Stimulated activated naive CD8-positive, alpha-beta T cell treated with anti-CD3 and anti-CD28 coated beads, Interleukin-15, Interleukin-2, amounts not matched to agents 100 ng/mL and 50 ng/mL, for 24 hours (primary cell): ENCODE data around the gene C2orf81.
"Not testable (repeated sequence)": the region's sequence is repeated elsewhere in the genome, so short reads cannot be mapped to it uniquely, and the experiment has no call there.

Experiments
- H3K27ac Mint-ChIP-seq: one replicate; pipeline ENCODE4 v1.8.0; 2021; ENCODE audit warnings: mild to moderate bottlenecking, mixed read lengths
- H3K27me3 Mint-ChIP-seq: one replicate; pipeline ENCODE4 v1.8.0; 2021; ENCODE audit warnings: mixed read lengths
- H3K36me3 Mint-ChIP-seq: one replicate; pipeline ENCODE4 v1.8.0; 2021; ENCODE audit warnings: low read depth, mixed read lengths
- H3K4me1 Mint-ChIP-seq: one replicate; pipeline ENCODE4 v1.8.0; 2021; ENCODE audit warnings: low read depth, mixed read lengths
- H3K4me3 Mint-ChIP-seq: one replicate; pipeline ENCODE4 v1.8.0; 2021; ENCODE audit warnings: mild to moderate bottlenecking, mixed read lengths
- H3K9me3 Mint-ChIP-seq: one replicate; pipeline ENCODE4 v1.8.0; 2021; ENCODE audit warnings: mixed read lengths

The C2orf81 gene

GRCh38 chr2:74436111-74436805 is 14.8 kb upstream of the C2orf81 start:
- Mint-ChIP-seq H3K36me3 (no peaks in the 10 kb centered on the region), H3K27me3 (peaks cover 9% of the 10 kb centered on the region), H3K4me3 (no peak overlapping the region), H3K9me3 (no peaks in the 10 kb centered on the region), H3K27ac (no peak overlapping the region), H3K4me1 (peaks cover 21% of the 10 kb centered on the region)

DNA sequence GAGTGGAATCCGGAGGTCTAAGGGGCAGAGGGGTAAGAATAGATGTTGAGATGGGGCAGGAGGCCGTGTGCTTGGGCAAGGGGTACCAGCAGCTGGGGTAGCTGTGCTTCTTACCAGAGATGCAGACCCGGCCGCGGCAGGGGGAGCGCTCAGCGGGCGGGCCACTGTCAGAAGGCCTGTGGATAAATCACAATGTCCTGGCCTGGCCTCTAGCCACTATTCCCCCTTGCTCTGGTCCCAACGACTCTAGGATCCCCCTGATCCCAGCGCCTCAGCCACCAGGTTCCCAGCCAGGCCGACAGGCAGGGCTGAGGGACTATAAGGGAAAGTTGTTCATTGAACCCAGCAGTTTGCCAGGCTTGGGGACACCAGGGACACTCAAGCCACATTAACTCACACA is 9.1 kb upstream of the C2orf81 start:
- H3K36me3 Mint-ChIP-seq: peaks cover 9% of the 10 kb centered on the region
- no peaks in the 10 kb centered on the region for H3K9me3 Mint-ChIP-seq
- no peaks in the 10 kb centered on the region for H3K4me1 Mint-ChIP-seq
- H3K4me3 Mint-ChIP-seq: no peak overlapping the region
- no peak overlapping the region for H3K27ac Mint-ChIP-seq
- no peaks in the 10 kb centered on the region for H3K27me3 Mint-ChIP-seq

- Mint-ChIP-seq H3K4me3 (no peak overlapping the region), H3K9me3 (no peaks in the 10 kb centered on the region), H3K27ac (no peak overlapping the region), H3K4me1 (no peaks in the 10 kb centered on the region), H3K27me3 (no peaks in the 10 kb centered on the region), H3K36me3 (peaks cover 14% of the 10 kb centered on the region)
Observed at GRCh38 chr2:74429487-74430451, 8.3 kb upstream of the C2orf81 start.

DNA sequence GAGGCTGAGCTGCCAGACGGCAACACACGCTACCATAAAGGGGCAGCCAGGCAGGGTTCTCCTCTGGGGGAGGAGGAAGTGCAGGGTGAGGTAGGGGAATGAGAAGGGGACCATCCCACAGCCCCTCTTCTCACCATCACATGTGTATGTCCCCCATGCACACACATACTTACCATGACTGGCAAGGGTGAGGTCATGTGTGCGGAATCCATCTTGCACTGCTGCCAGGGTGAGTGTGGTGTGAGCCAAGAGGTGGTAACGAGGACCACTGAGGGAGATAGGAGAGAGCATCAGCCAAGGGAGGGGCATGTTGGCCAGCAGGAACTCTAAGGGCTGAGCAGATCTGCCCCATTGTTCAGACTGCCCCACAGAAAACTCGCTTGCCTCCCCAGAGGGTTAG is 7.3 kb upstream of the C2orf81 start:
- Mint-ChIP-seq H3K9me3 (no peaks in the 10 kb centered on the region), H3K4me3 (no peak overlapping the region), H3K36me3 (peaks cover 16% of the 10 kb centered on the region), H3K4me1 (no peaks in the 10 kb centered on the region), H3K27me3 (no peaks in the 10 kb centered on the region), H3K27ac (no peak overlapping the region)

DNA sequence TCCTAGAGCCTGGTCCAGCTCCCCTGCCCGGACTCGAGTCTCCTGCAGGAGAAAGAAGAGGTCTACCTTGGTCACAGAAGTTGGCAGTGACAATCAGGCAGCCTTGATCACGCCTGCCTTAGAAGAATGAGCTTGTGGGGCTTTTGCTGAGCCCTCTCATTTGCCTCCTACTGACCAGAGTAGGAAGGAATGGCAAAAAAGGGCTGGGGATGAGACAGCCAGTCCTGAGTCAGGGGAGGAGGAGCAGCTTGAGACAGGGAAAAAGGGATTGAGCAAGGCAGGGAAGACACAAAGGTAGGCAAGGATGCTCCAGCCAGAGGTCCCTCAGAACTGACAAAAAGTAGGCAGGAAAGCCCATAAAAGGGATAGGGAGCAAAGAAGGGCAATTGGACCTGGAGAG is 6.1 kb upstream of the C2orf81 start:
- Mint-ChIP-seq H3K27ac (no peak overlapping the region), H3K4me3 (no peak overlapping the region), H3K36me3 (peaks cover 16% of the 10 kb centered on the region), H3K9me3 (no peaks in the 10 kb centered on the region), H3K4me1 (peaks cover 5% of the 10 kb centered on the region), H3K27me3 (no peaks in the 10 kb centered on the region)

DNA sequence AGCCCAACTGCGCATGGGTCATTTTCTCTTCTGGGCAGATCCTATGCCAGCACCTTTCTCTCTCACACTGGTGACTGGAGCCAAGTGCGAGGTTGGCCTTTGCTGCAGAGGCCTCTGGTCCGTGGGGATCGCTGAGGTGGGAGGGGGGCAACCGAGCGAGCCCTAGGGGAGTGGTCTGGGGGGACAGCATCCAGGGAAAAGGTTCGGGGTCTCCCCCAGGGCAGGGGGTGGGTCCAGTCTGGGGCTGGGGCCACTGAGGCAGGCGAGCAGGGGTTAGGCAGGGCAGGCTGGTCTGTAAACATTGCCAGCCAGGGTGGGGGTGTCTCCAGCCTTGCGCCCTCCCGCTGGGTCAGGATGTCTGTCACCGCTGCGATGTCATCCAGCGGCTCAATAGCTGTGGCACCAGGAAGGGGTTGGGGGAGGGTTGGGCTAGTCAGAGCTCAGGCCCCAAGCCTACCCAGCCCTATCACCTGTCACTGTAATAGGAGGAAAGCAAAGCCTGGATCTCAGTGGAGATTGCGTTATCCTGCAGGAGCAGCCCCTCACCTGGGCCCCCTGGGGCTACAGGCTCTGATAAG is 4.9 kb upstream of the C2orf81 start:
- peaks cover 16% of the 10 kb centered on the region for H3K36me3 Mint-ChIP-seq
- H3K4me1 Mint-ChIP-seq: peaks cover 10% of the 10 kb centered on the region
- H3K27me3 Mint-ChIP-seq: no peaks in the 10 kb centered on the region
- H3K9me3 Mint-ChIP-seq: no peaks in the 10 kb centered on the region
- H3K27ac Mint-ChIP-seq: no peak overlapping the region
- no peak overlapping the region for H3K4me3 Mint-ChIP-seq

DNA sequence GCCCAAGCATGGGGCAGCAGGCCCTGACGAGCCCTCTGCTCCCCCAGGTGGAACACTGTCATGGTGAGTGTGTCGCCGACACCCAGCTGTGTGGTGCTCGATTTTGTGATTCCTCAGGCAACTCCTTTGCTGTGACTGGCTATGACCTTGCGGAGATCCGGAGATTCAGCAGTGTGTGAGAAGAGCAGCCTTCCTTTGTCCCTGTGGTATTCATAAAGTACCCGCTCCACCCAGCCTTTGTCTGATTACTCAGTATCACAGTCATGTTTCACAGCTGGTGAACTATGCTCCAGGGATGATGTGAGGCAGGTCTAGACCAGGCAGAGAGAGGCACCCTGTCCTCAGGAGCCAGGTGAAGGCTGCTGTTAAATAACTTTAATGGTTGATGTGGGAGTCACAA is 4.1 kb upstream of the C2orf81 start:
- Mint-ChIP-seq H3K4me1 (peaks cover 16% of the 10 kb centered on the region), H3K36me3 (peaks cover 16% of the 10 kb centered on the region), H3K9me3 (no peaks in the 10 kb centered on the region), H3K27me3 (no peaks in the 10 kb centered on the region), H3K4me3 (no peak overlapping the region), H3K27ac (no peak overlapping the region)

GRCh38 chr2:74424995-74425406 is 3.6 kb upstream of the C2orf81 start:
- H3K4me1 Mint-ChIP-seq: peaks cover 21% of the 10 kb centered on the region
- H3K9me3 Mint-ChIP-seq: no peaks in the 10 kb centered on the region
- no peak overlapping the region for H3K4me3 Mint-ChIP-seq
- H3K27me3 Mint-ChIP-seq: no peaks in the 10 kb centered on the region
- peaks cover 16% of the 10 kb centered on the region for H3K36me3 Mint-ChIP-seq
- H3K27ac Mint-ChIP-seq: no peak overlapping the region

DNA sequence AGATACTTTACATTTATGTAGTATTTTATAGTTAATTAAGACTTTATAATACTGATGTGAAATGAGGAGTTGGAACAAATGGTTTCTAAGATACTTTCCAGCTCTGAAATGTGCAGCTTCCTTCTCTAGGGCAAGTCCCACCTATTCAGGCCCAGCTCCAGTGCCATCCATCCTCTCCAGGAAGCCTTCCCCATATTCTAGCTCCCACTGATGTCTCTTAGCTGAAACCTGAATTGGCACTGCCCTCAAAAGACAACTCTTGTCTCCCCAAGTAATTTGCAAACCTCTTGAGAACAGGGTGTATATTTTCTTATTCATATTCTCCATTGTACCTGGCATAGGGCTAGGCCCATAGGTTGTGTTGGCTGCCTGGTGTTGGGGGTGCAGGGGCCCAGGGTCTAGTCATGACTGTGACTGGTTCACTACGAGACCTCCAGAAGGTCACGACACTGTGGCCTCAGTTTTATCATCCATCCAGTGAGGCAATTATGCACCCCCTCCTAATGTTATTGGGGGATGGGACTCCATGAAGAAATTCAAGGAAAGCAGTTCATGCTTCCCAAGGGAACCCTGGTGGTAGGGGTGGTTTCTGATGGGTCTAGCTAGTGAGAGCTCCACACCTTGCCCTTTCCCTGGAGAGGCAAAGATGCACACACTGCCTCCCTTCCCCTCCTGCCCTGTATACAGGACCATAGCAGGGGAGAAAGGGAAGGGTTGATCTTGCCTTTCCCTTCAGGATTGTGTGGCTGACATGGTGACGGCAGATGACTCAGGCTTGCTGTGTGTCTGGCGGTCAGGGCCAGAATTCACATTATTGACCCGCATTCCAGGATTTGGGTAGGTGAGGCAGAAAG is 2.9 kb upstream of the C2orf81 start:
- H3K4me3 Mint-ChIP-seq: no peak overlapping the region
- H3K27me3 Mint-ChIP-seq: no peaks in the 10 kb centered on the region
- H3K27ac Mint-ChIP-seq: no peak overlapping the region
- H3K36me3 Mint-ChIP-seq: peaks cover 16% of the 10 kb centered on the region
- peaks cover 24% of the 10 kb centered on the region for H3K4me1 Mint-ChIP-seq
- H3K9me3 Mint-ChIP-seq: no peaks in the 10 kb centered on the region

- Mint-ChIP-seq H3K4me3 (peak overlapping the region; percentile 92), H3K27ac (no peak overlapping the region), H3K4me1 (peaks cover 24% of the 10 kb centered on the region), H3K9me3 (no peaks in the 10 kb centered on the region), H3K36me3 (peaks cover 16% of the 10 kb centered on the region), H3K27me3 (no peaks in the 10 kb centered on the region)
Observed at GRCh38 chr2:74423231-74424095, 2.0 kb upstream of the C2orf81 start.

GRCh38 chr2:74420443-74421103 is 846 bp downstream of the C2orf81 start:
- H3K4me1 Mint-ChIP-seq: peaks cover 30% of the 10 kb centered on the region
- peak overlapping the region; percentile 92 for H3K4me3 Mint-ChIP-seq
- not testable (repeated sequence) for H3K27me3 Mint-ChIP-seq, H3K9me3 Mint-ChIP-seq, H3K36me3 Mint-ChIP-seq
- H3K27ac Mint-ChIP-seq: peak overlapping the region; percentile 90

DNA sequence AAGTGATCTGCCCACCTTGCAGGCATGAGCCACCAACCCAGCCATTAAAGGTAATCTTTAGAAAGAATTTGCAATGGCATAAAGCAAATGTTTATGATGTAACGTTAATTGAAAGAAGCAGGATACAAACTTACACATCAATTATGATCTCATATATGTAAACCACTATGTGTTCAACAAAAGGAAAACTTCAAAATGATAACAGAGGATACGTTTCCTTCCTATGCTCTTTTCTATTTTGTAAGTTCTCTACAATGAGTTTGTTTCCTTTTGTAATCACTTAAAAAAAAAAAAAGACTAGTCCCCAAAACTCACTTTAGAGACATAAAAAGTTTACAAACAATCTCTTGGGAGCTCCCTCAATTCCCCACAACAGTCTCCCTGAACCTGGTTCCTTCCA is 1.4 kb downstream of the C2orf81 start:
- Mint-ChIP-seq H3K27ac (peak overlapping the region; percentile 70), H3K27me3 (no peaks in the 10 kb centered on the region), H3K4me1 (peaks cover 33% of the 10 kb centered on the region)

DNA sequence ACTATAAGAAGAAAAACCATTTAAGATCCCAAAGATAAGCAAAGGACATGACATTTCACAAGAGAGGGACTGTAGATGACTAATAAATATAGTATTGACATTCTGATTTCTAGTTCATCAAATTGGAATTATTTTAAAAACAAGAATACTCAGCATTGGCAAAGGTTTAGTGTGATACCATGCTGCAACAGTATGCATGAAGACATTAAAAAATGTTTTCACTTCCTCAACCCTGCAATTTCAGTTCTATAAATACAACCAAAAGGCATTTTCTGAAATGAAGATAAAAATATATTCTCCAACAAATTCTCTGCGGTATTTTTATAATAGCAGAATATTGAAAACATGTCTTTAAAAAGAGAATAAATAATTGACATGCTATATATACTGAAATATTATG is 2.1 kb downstream of the C2orf81 start:
- no peak overlapping the region for H3K27ac Mint-ChIP-seq
- H3K9me3 Mint-ChIP-seq: no peaks in the 10 kb centered on the region

More for the DNA sequence above, 1.4 kb downstream of the C2orf81 start:
- no peaks in the 10 kb centered on the region for H3K9me3 Mint-ChIP-seq
- H3K4me3 Mint-ChIP-seq: peak overlapping the region; percentile 60
- H3K36me3 Mint-ChIP-seq: peaks cover 4% of the 10 kb centered on the region

More for the DNA sequence above, 2.1 kb downstream of the C2orf81 start:
- Mint-ChIP-seq H3K4me1 (peaks cover 37% of the 10 kb centered on the region), H3K27me3 (no peaks in the 10 kb centered on the region), H3K4me3 (no peak overlapping the region), H3K36me3 (no peaks in the 10 kb centered on the region)
